Measurements from ENCODE around the gene AGA.

Gene AGA

GRCh38 chr4:177385576-177386277 lies 56.5 kb downstream of the AGA start:
- DNase-seq = no peak

DNA sequence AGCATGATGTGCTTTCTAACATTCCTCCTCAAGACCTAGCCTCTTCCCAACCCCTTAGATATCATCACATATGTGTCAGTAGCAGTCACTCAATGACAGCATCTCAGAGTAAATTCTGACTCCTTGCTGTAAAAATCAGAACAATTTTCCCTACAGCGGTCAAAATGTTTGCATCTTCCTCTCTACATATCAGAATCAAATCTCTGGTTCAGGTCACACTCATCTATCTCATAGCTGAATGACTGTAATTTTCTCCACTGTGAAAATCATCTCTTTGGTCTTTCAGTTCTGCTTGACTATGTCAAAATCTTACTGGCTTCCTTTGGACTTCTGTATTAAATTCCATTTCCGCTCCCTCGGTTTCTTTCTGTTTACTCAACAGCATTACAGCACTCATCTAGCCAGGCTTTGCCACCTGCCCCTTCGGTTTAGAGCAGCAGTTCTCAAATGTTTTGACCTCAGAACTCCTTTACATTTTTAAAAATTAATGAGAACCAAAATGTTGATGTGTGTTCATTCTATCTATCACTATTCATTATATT lies 57.3 kb downstream of the AGA start:
- DNase-seq = no peak

- no peak for DNase-seq
Observed at GRCh38 chr4:177381762-177382310, 60.4 kb downstream of the AGA start.
